GM21529 (cell line): ENCODE results near the gene SIK1.

Experiments
- ATAC-seq: cut with Tn5 transposase; IDR thresholded peaks from one replicate; pipeline ENCODE4 v1.9.1; 2021; ENCODE audit not compliant: unreplicated experiment

SIK1 gene

DNA sequence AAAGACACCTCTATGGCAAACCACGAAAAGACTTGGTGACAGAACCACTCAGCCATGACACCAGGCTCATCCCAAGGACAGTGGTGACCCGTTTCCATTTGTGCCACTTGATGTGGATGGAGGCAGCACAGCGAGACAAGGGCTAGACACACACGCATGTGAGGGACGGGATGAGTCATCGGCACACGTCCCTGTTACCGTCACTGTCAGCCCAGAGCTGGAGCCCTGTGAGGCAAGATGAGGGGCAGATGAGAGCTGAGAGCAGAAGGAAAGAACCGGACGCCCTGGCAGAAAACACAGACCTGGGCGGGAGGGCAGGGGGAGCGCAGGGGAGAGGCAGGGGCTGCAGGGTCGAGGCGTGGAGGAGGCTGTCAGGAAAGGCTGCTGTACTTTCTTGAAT, 57.8 kb downstream of the SIK1 start:
- ATAC-seq, result peak; percentile 71

DNA sequence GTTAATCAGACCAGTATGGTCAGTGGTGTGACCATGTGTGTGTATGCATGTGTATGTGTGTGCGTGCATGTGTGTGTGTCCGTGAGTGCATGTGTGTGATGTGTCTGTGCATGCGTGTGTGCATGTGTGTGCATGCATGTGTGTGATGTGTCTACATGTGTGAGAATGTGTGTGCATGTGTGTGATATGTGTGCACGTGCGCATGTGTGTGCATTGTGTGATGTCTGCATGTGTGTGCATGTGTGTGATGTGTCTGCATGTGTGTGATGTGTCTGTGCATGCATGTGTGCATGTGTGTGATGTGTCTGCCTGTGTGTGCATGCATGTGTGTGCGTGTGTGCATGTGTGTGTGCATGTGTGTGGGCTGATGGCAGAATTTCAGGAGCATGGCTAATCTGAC, 58.2 kb downstream of the SIK1 start:
- no peak for ATAC-seq

DNA sequence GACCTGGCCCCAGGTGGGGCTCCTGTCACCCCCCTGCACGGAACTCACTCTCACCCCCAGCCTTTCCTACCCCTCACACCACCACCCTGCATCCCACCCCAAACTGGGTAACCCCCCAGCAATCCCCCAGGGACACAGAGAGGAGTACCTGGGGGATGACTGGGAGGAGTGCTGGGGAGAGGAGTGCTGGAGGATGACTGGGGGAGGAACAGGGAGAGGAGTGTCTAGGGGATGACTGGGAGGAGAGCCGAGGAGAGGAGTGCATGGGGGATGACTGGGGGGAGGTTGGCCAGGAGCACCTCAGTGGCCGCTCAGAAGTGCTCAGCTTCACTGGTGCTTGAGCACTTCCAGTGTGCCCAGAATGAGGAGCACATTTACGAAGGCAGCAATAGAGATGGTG, 59.1 kb downstream of the SIK1 start:
- no peak for ATAC-seq

GRCh38 chr21:43367296-43367695, 59.6 kb downstream of the SIK1 start:
- no peak for ATAC-seq

- ATAC-seq, result no peak
These were observed 60.3 kb downstream of the SIK1 start for GRCh38 chr21:43366656-43367055.

DNA sequence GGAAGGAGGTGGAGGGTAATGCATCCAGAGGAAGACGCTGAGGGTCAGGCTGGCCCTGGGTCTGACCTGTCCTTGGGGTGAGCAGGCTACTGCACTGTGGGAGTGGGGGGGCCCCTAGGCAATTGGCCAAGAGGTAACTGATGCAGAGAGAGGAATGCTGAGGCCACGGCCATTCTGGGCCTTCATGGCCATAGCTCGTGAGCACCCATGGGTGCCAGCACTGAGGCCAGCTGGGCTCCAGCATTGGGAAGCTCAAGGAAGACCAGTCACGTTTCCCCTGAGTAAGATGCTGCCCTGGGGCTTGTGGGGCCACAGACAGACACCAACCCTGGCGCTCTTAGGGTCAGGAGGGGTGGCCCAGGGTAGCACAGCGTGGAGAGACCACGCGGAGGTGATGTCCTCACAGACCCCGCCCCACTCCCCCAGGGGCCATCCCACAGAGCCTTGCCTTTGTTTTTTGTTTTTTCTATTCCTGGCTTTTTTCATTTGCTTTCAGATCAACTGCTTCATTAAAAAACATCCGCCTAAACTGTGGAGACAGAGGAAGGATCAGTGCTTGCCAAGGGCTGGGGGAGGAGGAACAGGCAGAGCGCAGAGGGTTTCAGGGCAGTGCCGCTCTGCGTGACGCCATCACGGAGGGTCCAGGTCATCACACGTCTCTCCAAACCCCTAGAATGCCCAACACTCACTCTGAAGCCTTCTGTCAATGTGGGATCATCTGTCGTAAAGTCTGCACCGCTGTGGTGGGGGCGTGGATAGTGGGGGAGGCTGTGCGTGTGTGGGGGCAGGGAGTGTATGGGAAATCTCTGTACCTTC, 61.1 kb downstream of the SIK1 start:
- no peak for ATAC-seq

GRCh38 chr21:43364851-43365424, 62.0 kb downstream of the SIK1 start:
- ATAC-seq, result no peak
